C1 segment of cervical spinal cord (tissue), 14 donors: ENCODE results near the gene SPATA31A7.
"Not testable (repeated sequence)": the region's sequence is repeated elsewhere in the genome, so short reads cannot be mapped to it uniquely, and the experiment has no call there.

Experiments
- DNase-seq, 14 donors: peaks; one replicate each; lab custom pipeline; 2025; lab: John Stamatoyannopoulos, UW

Gene SPATA31A7

GRCh38 chr9:61189736-61190135, at the start of gene SPATA31A7:
TSS of gene SPATA31A7 (plus strand) at chr9:61190036. CDS start at chr9:61190065, 29 bp downstream.
- not testable (repeated sequence) for DNase-seq

GRCh38 chr9:61226438-61226837, 36.6 kb downstream of the SPATA31A7 start:
- not testable (repeated sequence) for DNase-seq
